NCI-H460 (cell line): ENCODE data around the gene ABCE1. TPM values are rescaled to one million over a fixed set of nuclear protein-coding genes. Genes with fewer than 3 reads are reported as not detected.
A peak's percentile ranks its signal among the peaks of the same experiment; 100 is the strongest.

Experiments
- DNase-seq: peaks from one replicate; pipeline ENCODE4 v3.0.0-alpha.2; 2016; ENCODE audit warnings: low read depth; ENCODE audit errors: extremely low read depth
- polyA plus RNA-seq: library from polyadenylated mRNA; depleted of rRNA; stranded (reverse); fragments of >200 nt; gene quantifications from 2 replicates; pipeline ENCODE4 v1.2.3, GENCODE V29; 2014; cell fraction: nucleus; rRNA removed
- total RNA-seq: library from RNA; depleted of rRNA; stranded (reverse); fragments of >200 nt; shearing (Covaris generic); gene quantifications from 2 replicates; pipeline ENCODE4 v1.2.3, GENCODE V29; 2014; rRNA removed

The ABCE1 gene
- total RNA-seq, result 183 and 185 TPM in 2 replicates
- 125 and 168 TPM in 2 replicates for polyA plus RNA-seq

DNA sequence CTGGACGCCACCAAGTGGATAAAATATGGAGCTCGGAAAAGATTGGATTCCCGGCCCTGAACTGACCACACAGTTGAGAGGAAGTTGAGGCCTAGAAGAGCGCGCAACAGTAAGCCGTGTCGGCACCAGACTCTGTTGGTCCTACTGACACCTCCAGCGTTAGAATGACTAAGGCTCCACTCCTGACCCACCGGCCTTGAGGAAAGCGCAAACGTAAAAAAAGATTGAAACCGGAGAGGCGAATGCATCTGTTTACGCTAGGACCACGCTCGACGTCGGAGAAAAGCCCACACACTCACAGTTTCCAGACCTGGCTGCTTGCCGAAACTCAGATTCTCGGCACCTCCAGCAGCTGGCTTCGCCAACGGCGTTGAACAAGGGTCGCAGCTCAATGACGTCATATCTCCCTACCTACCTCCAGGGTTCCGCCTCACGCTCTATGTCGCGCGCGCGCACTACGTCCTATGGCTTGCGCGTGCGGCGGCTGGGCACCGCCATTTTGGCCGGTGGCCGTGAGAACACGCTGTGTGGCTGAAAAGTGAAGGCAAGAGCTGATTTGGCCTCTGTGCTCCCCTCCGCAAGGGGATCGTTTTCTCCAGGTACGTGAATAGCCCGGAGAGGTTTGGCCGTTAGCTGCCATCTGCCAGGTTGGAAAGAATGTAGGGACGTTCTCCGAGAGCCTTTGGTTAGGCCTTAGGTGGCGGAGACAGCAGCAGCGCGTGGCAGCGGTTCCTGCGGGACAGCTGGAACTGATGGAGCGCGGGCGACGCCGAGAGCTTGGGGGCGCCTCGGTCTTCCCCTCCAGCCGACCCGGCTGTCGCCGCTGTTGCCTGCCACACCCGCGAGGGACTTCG, at the start of gene ABCE1, which contains the start of gene ANAPC10:
Gene ABCE1 (plus strand): TSS at position 491 of the 854 bp plus-strand sequence. CDS start 6,102 bp downstream, outside the sequence.
Gene ANAPC10 (minus strand): TSS at position 376 of the 854 bp plus-strand sequence. CDS start 2,097 bp downstream, outside the sequence.
- peak; percentile 95 for DNase-seq

DNA sequence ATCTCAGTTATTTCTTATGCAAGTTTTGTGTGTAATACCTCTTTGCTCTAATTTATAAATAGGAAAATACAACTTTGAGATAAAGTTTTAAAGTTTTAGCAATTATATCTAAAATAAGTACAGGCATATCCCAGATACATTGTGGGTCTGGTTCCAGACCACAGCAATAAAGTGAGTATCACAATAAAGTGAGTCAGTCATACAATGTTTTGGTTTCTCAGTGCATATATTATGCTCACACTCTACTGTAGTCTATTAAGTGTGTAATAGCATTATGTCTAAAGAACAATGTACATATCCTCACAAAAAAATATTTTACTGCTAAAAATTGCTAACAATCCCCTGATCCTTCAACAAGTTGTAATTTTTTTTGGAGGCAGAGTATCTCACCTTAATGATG, 49.3 kb upstream of the ABCE1 start:
- no peak for DNase-seq

DNA sequence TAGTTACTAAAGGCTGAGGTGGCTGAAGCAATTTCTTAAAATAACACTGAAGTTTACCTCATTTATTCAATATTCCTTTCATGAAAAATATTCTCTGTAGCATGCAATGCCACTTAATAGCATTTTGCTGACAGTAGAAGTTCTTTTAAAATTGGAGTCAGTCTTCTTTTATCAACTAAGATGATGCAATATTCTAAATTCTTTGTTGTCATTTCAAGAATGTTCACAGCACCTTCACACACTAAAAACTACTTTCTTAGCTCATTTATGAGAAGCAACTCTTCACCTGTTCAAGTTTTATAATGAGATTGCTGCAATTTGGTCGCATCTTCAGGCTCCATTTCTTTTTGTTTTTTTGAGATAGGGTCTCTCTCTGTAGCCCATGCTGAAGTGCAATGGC, 48.9 kb upstream of the ABCE1 start:
- DNase-seq, result no peak

DNA sequence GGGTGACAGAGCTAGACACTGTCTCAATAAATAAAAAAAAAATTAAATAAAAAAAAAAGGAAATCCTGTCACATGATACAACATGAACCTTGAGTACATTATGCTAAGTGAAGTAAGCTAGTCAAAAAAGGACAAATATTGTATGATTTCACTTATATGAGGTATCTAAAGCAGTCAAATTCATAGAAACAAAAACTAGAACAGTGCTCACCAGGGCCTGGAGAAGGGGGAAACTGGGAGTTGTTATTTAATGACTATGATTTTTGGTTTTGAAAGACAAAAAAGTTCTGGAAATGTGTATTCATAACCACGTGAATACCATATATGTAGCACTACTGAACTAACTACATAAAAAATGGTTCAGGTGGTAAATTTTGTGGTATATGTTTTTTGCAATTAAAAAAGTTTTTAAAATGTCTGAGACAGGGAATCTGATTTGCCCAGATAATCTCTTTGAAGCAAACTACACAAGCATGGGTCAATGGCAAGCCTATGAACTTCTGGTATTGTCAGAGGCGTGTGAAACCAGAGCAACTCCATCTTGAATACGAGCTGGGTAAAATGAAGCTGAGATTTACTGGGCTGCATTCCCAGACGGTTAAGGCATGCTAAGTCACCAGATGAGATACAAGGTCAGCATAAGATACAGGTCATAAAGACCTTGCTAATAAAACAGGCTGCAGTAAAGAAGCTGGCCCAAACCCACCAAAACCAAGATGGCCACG, 42.4 kb upstream of the ABCE1 start:
- no peak for DNase-seq

DNA sequence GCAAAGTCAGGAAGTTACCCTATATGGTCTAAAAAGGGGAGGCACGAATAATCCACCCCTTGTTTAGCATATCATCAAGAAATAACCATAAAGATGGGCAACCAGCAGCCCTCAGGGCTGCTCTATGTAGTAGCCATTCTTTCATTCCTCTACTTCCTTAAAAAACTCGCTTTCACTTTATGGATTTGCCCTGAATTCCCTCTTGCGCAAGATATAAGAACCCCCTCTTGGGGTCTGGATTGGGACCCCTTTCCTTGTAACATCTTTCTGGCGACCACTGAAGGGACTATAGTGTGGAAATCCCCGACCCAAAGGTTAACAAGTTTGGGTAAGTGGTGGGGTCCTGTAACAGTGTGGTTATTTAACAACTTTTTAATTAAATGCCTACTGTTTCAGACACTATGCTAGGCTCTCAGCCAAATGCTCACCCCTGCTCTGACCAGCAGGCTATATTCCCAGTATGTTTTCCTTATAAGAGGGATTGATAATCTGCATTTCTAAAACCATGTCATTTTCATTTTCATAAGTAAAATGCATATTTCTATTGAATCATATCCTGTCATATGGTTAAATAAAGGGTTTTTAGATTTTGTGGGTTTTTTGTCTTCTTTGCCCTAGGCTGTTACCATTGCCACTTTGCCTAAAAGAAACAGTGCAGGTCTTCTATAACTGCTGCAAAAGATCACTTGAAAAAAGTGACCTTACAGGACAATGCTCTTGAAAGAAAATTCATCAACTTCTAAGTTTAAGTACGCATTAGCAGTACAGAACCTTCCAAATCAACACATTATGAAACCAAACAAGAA, 41.6 kb upstream of the ABCE1 start:
- no peak for DNase-seq

DNA sequence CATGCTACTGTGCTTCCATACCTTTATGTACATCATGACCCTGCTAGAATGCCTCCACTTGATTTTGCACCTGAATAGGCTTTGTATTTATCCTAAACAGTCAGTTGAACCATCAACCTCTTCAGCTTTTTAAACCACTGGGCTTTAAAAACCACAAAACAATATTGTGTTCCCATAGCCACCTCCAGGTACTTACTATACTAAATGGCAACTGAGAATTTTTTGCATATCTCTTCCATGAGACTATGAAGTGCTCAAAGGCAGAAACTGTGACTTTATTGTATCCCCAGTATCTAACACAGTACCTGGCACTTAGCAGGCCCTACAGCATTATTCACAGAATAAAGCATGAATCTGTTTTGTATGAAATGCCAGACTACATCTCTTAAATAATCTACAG, 39.9 kb upstream of the ABCE1 start:
- no peak for DNase-seq

DNA sequence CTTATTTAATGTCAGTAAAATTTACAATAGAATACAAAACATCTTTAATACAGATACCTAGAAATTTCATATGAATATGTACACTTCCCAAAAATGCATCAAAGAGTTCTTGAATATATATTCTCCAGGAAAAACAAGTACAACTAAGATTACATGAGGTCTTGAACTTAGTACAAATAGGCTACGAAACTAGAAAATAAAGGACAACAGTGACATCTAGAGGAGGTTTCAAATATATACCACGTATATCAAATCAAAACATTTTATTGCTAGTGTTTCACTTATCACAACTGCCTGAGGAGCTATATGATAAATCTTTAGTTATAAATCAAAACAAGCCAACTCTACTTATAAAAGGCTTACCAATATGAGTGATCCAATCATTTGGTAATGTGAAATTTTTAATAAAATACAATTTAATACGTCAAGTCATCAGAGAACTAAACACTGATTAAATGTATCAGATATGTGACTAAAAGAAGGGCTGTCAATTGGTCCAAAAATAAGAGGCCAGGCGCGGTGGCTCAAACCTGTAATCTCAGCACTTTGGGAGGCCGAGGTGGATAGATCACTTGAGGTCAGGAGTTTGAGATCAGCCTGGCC, 36.7 kb upstream of the ABCE1 start:
- peak; percentile 40 for DNase-seq

DNA sequence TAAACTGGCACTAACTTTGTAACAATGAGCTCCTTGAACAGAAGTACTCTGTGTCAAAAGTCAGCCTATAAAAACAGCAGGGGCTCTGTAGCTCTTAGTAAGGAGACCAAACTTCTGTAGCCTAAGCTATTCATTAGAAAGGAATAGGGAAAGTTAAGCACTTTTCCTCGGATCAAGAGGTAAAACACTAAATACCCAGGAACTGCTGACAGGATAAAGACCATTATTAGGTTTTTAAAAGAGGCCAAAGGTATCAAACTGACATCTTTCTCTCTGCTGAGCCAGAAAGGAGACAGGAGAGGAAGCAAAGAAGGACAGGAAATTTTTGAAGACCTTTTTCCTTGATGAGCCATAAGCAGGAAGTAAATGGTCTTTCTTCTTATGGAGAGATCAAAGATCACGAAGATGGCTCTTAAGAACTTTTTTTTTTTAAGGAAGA, 32.0 kb upstream of the ABCE1 start:
- DNase-seq, result no peak

DNA sequence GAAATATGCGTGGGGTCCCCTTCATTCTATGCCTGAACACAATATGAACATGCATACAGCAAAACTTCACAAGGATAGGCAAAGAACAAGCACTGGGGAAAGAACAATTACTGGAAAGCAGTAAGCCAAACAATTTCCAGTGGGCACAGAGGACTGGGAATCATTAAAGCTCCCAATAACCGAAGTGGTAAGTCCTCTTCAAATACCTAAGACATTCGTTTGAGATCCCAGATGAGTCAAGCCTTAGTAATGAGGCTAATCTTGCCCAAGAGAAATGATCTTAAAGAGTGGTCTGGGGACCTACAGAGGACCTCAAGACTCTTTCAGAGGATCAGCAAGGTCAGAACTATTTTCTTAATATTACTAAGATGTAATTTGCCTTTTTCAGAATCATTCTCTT, 28.8 kb upstream of the ABCE1 start:
- no peak for DNase-seq

DNA sequence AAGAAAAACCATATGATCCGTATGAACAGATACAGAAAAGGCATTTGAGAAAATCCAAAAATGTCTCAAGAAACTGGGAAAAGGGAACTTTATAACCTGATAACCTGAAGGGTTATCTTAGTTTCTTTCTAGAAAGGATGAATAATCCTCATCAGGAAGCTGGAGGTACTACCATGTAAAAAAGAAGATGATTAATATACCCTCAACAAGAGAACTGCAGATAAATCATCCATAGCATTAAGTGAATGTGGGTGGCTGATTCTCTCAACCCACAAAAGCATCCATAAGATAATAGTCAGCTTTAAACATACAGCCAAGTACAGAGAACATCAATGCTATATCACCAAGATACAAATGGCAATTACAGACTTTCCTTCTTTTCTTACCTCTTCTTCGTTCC, 26.6 kb upstream of the ABCE1 start:
- DNase-seq, result no peak

DNA sequence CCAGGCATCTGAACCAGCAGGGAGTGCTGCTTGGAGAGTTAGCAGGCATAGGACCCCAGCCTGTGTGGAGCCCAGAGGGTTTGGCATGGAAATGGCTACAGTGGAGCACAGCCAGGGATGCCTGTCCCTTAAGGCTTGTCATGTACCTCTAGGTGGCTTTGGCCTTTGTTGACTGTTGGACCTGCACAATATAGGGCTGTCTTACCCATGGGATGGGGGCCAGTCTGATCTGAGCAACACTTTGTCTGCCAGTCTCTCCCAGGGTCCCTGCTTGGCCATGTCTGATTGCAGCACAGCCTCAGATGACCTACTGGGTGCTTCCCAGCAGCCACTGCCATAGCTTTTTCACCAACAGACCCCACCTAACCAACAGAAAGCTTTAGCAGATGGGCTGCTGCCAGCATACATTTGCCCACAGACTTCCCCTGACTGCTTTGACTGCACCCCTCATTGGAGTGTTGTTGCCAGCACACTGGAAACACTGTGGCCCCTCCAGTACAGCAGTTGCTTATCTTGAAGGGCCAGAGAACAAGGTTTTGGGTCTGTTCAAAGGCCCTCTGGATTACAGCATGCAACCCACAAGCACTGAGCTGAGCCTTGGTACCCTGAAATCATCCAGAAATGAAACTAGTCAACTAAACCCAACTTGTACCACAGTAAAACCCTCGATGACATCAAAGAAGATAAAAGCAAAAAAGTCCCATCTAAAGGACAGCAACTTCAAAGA, 22.2 kb upstream of the ABCE1 start:
- DNase-seq, result no peak

DNA sequence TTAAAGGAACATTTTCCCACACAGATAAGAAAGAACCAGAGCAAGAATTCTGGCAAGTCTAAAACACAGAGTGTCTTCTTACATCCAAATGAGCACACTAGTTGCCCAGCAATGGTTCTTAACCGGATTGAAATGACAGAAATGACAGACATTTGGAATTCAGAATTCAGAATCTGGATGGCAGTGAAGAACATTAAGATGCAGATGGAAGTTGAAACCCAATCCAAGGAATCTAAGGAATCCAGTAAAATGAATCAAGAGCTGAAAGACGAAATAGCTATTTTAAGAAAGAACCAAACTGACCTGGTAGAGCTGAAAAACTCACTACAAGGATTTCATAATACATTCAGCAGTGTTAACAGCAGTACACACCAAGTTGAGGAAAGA, 21.6 kb upstream of the ABCE1 start:
- no peak for DNase-seq

DNA sequence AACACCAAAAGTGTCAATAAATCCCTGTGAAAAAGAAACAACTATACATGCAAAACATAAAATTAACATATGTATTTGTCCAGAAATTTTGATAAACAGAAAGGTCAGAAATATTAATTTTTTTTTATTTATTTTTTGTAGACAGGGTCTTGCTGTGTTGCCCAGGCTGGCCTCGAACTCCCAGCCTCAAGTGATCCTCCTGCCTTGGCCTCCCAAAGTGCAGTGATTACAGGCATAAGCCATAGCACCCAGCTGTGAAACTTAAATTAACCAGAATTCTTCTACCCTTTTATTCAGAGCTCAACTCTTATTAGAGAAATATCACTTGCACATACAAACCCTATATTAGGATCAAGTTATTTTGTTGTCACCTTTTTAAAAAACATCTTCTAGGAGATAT, 16.4 kb upstream of the ABCE1 start:
- DNase-seq, result no peak

DNA sequence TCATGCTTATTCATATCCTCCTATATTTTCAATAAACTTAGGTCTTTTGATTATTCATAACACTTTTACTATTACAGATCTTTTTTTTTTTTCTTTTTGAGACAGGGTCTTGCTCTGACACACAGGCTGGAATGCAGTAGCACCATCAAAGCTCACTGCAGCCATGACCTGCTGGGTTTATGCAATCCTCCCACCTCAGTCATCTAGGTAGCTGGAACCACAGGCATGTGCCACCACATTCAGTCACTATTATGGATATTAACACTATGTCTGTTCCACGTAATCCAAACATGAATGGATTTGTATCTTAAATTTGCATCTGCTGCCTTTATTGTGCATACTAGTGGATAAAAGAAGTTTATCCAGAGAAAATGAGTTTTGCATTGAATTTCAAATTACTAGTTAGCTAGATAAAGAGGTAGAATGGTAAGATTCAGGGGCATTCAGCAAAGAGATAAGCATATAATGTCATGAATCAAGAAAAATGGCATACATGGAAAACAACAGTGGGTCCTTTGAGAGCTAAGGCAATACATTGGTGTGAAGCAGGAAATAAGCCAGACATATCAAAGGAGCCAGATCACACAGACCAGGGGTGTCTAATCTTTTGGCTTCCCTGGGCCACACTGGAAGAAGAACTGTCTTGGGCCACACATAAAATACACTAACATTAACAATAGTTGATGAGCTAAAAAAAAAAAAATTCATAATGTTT, 14.1 kb upstream of the ABCE1 start:
- DNase-seq, result no peak

DNA sequence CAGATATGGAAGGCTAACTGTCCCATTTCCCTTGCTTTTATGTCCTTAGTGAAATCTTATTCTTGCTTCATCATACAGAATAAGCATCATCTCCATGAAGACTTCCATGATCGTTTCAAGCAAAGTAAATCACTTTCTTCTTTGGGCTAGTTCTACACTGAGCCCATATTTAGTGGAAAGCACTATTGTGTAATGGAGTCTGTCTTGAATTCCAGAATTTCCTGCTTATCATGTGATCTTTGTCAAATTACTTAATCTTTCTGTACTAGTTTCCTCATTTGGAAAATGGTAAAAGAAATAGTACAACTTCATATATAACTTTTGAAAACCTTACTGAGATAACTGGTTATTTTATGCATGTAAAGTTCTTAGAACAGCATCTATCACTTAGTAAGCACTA, 7.7 kb upstream of the ABCE1 start:
- no peak for DNase-seq

DNA sequence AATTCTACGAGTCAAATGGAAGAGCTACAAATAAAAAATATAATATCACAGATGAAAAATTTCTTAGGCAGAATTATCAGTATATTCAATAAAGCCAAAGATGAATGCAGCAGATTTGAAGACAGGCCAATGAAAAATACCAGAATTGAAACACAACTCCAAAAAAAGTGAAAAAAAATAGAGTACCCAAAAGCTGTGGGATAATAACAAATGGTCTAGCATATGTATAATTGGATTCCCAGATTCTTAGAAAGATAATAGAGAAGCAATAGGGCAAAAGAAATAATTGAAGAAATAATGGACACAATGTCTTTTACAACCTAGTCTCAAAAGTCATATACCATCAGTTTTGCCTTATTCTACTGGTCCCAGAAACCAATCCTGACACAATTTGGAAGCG, 4.5 kb upstream of the ABCE1 start:
- DNase-seq, result no peak

DNA sequence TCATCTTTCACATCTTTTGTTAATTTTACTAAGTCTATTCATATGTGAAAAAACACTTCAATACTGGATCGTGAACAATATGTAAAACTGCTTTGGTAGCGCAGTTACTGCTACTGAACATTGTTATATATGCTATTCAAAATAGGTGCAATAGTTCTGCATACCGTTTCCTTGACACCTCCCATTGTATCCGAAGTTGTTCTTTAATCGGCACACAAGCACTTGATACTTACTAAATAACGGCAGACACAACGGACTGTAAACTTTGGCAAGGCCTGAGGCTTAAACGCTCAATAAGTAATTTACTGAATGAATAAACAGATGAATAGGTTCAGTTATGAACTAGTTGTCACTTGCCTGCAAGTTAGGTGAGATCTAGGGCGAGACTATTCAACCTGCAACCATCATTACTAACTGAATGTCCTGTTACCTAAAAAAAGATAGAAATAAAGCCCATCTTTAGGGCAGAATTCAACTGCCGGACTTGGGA, 735 bp upstream of the ABCE1 start:
- no peak for DNase-seq

DNA sequence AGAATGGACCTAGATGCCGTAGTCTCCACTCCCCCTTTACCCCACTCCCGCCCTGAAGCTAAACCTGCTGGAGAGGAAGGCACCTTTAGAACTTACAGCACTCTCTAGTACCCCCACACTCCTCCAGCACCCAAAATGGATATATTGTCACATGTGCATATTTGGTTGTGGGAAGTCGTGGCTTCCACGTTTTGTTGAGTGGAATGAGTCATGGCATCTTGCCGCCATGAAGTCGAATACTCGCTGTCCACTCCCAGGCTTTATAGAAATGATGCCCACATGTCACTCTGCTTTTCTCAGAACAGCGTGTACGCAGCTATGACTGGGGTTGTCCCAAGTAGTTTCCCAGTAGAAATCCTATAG, 545 bp downstream of the ABCE1 start:
- peak; percentile 36 for DNase-seq

DNA sequence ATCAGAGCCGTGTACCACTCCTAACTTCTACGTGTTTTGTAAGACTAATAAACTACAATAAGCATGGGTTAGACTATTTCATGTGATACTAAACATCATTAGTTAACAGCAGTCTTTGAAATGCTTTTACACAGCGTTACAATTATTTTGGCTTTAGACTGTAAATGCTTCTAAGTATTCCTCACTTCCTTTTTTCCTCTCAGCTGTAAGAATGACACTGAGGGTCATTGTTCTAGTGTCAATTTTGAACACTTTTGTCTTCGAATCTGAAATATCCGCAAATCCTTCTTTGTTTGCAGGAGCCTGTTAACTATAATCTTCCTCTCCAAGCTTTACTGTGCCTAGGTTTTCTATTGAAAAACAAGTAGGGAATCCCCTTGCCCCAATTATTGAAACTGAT, 1.5 kb downstream of the ABCE1 start:
- DNase-seq, result no peak
